ENCODE data around the gene SIDT2.

Gene SIDT2

GRCh38 chr11:117222991-117223740 is 44.6 kb downstream of the SIDT2 start:
- no peak for DNase-seq (ENCODE audit: low read depth, low spot score)

DNA sequence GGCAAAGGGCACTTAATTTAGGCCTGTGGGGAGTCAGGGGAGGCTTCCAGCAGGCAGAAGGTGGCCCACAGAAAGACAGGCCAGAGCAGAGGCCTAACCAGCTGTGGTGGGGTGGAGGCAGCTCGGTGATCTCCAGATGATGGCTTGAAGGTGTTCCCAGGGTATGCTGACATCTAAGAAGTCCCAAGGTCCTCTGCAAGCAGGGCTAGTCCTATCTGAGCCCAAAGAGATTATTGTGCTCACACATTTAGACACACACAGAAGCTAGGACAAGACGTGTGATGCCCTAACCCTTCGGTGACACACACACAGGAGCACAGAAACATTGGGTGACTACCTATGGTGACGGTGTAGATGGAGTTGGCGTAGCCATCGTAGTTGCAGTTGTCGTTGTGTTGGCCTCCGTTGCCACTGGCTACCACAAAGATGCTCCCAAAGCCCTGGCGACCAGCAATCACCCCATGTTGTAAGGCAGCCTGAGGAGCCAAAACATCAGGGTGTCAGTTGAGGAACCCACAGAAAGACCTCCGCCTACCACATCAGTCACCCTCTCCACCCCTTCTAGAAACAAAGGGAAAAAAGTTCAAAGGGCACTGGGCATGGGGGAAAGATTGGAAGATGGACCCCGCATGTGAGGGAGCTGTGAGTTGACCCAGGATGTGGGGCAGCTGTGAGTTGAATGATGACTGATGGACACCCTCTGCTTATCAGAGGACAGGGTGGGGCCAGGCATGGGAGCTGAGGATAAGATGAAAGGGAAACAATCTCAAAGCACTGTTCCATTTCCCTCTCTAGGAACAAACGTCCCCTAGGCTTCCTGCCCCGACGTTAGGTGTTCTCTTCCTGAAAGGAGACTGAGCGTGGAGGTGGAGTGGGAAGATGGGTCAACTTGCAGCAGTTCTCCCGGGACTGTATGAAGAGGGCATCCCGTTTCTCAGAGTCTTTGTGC is 45.5 kb downstream of the SIDT2 start:
- DNase-seq (ENCODE audit: low read depth, low spot score), result no peak

- no peak for DNase-seq (ENCODE audit: low read depth, low spot score)
Observed at GRCh38 chr11:117225553-117226170, 47.1 kb downstream of the SIDT2 start.

DNA sequence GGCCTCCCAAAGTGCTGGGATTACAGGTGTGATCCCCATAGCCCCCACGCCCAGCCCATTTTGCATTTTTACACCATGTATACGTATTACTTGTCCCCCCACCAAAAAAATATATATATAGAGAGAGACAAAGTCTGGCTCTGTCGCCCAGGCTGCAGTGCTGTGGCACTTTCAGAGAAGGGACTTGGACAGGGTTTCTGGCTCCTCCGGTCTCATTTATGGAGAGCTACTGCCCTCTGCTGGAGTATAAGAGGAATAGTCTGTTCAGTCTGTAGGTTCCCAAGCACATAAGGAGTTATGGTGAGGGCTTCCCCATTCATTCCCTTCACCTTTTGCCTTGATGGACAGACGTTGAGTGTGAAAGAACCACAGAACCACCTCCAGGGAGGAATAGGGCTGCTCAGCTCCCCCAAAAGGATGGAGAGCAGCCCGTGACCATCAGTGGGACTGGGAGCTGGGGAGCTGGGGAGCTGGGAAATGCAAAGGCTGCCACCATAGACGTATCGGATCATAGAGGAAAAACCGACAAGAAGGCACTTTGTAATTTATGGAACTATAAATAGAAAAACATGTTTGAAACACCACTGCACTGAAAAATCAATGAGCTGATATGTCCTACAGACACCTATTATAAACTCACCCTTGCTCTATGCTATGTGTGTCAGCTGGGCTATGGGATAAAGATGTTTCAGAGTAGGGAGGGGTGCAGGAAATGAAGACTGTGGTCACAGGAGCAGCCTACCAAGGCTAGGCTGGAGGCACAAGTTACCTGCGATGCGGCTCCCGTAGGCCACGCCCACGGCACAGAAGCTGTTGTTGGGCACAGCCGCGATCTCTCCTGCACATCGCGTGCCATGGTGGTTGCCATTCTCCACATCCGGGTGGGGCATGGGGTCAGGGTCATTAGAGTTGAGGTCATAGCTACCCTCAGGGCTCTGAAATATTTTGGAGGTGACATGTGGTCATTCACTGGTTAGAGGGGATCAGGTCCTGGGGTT is 48.1 kb downstream of the SIDT2 start:
- DNase-seq (ENCODE audit: low read depth, low spot score), result no peak

GRCh38 chr11:117228091-117228490 is 49.5 kb downstream of the SIDT2 start:
- no peak for DNase-seq (ENCODE audit: low read depth, low spot score)

DNA sequence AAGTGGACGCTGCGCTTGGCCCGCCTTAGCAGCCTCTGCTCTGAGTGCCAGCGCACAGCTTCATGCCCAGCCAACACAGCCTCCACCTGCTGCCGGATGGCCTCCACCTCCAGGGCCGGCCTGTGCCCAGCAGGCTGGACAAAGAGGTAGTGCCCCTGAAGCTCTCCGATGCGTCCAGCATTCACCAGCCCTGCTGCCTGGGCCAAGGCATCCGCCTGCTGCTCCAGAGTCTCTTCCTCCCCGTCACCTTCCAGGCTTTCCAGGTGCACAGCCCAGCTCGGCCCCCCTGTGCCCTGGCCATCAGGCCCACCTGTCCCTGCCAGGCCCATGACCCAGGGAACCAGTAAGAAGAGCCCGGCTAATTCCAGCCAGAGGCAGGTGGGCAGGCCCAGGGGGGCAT is 50.9 kb downstream of the SIDT2 start:
- no peak for DNase-seq (ENCODE audit: low read depth, low spot score)

DNA sequence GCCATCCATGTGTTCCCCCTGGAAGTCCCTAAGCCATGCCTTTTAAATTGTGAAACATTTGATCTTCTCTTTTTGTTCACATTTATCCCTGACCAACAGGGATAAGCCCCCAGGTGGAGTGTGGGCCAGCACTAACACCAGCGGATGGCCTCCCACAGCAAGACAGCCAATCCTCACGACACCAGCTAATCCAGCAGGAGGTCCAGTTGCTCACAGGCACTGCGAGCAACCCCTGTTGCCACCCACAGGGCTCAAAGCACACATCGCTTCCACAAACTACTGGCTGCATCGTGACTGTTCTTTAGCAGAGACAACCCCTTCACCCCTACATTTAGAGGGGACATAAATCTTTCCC is 51.4 kb downstream of the SIDT2 start:
- DNase-seq (ENCODE audit: low read depth, low spot score), result no peak

DNA sequence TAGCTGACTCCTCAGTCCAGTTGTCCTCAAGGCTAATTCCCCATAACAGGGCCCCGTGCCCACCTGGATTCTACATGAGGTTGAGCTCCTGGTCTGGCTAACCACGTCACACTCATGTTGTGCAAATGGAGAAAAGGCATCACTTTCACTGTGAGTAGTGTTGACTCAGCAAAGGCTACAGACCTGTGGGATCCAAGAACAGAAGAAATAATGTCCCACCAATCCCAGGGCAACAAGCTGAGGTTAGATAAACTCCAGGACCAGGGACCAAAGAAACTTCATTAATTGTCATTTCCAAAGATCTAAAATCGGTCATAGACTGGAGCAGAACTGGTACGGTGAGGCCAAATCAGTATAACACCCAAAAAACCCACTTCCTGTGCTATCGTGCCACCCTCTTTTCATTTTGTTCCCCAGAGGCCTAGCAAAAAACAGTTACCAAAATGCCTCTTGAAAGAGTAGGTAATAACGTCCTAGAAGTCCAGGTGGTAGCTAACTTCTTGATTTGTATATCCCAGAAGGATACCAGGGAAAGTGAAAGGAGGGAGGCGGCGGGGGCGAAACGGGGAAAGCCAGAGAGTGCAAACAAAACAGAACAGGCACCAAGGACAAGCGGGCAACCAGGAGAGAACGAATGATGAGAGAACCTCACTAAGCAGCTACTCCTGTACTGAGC is 51.9 kb downstream of the SIDT2 start:
- DNase-seq (ENCODE audit: low read depth, low spot score), result peak; percentile 29

GRCh38 chr11:117230999-117231841 is 52.7 kb downstream of the SIDT2 start:
- DNase-seq (ENCODE audit: low read depth, low spot score), result no peak

DNA sequence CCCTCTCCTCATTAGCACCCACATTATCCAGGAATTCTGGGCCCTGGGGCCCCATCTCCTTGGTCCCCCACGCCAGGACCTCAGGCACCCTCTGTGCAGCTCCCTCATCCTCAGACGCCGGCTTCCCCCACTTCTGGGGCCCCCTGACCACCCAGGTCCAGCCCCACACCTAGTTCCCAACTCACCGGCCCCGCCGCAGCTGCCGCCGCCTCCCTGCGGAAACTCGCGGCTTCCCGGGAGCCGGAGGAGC is 53.2 kb downstream of the SIDT2 start, which contains the start of gene PCSK7:
Gene PCSK7 (minus strand): TSS at position 232 of the 250 bp plus-strand sequence. CDS start 2,229 bp downstream, outside the sequence.
- no peak for DNase-seq (ENCODE audit: low read depth, low spot score)

- DNase-seq (ENCODE audit: low read depth, low spot score), result peak; percentile 35
Observed at GRCh38 chr11:117232092-117232878, 53.7 kb downstream of the SIDT2 start, which contains the start of gene RNF214. Gene RNF214 (plus strand): TSS chr11:117232671. CDS start chr11:117234273, 1,602 bp downstream.

GRCh38 chr11:117232911-117233409 is 54.4 kb downstream of the SIDT2 start:
- DNase-seq (ENCODE audit: low read depth, low spot score), result no peak

GRCh38 chr11:117238221-117238620 is 59.7 kb downstream of the SIDT2 start:
- no peak for DNase-seq (ENCODE audit: low read depth, low spot score)

DNA sequence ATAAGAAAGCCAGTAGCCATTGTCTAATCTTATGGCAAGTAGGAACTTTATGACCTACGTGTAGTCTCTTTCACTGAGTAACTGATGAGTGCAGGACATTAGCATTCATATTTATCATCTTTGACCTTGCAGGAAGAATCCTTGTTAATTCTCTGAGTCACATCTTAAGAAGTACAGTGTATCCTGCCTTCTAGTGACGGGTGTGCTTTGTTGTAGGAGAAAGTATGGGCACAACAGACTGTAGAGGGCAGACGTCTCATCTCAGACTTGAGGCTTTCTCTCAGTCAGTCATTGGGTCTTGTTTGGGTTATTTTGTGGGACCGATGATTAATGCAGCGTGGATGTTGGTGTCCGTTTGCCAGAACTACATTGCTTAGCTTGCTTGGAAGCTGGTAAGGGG is 60.8 kb downstream of the SIDT2 start:
- DNase-seq (ENCODE audit: low read depth, low spot score), result no peak
